ENCODE results near the gene SPG11.
A peak's percentile ranks its signal among the peaks of the same experiment; 100 is the strongest.
"Not testable (repeated sequence)": the region's sequence is repeated elsewhere in the genome, so short reads cannot be mapped to it uniquely, and the experiment has no call there.

The SPG11 gene

GRCh38 chr15:44673639-44674038, 10.2 kb upstream of the SPG11 start:
- no peak for DNase-seq

GRCh38 chr15:44670087-44670950, 6.9 kb upstream of the SPG11 start:
- DNase-seq = no peak

- no peak for DNase-seq
Observed at GRCh38 chr15:44668921-44669320, 5.5 kb upstream of the SPG11 start.

GRCh38 chr15:44667039-44667360, 3.5 kb upstream of the SPG11 start:
- no peak for DNase-seq

- DNase-seq = no peak
Observed at GRCh38 chr15:44666210-44667038, 3.0 kb upstream of the SPG11 start.

GRCh38 chr15:44662478-44663409, 718 bp downstream of the SPG11 start:
- peak; percentile 68 for DNase-seq

- no peak for DNase-seq
Observed at GRCh38 chr15:44661576-44661975, 1.9 kb downstream of the SPG11 start.

- no peak for DNase-seq
Observed at GRCh38 chr15:44659056-44659455, 4.4 kb downstream of the SPG11 start.

- no peak for DNase-seq
Observed at GRCh38 chr15:44657378-44657777, 6.1 kb downstream of the SPG11 start.

- no peak for DNase-seq
Observed at GRCh38 chr15:44656913-44657312, 6.5 kb downstream of the SPG11 start.

GRCh38 chr15:44656298-44656697, 7.2 kb downstream of the SPG11 start:
- no peak for DNase-seq

- DNase-seq = no peak
Observed at GRCh38 chr15:44654858-44655257, 8.6 kb downstream of the SPG11 start.

- no peak for DNase-seq
Observed at GRCh38 chr15:44647637-44648036, 15.8 kb downstream of the SPG11 start.

GRCh38 chr15:44647036-44647435, 16.4 kb downstream of the SPG11 start:
- no peak for DNase-seq

- DNase-seq = no peak
Observed at GRCh38 chr15:44646460-44646859, 17.0 kb downstream of the SPG11 start.

GRCh38 chr15:44641651-44642050, 21.8 kb downstream of the SPG11 start:
- no peak for DNase-seq

GRCh38 chr15:44636976-44637375, 26.5 kb downstream of the SPG11 start:
- no peak for DNase-seq

GRCh38 chr15:44633603-44634002, 29.9 kb downstream of the SPG11 start:
- DNase-seq = no peak

- not testable (repeated sequence) for DNase-seq
Observed at GRCh38 chr15:44625286-44625685, 38.2 kb downstream of the SPG11 start.

GRCh38 chr15:44623178-44623577, 40.3 kb downstream of the SPG11 start:
- no peak for DNase-seq

GRCh38 chr15:44620081-44620480, 43.4 kb downstream of the SPG11 start:
- DNase-seq = no peak

- DNase-seq = no peak
Observed at GRCh38 chr15:44616974-44617373, 46.5 kb downstream of the SPG11 start.

GRCh38 chr15:44606740-44607139, 56.7 kb downstream of the SPG11 start:
- DNase-seq = no peak
